GM19395 (cell line): ENCODE measurements around the gene SEPHS2.
A peak's percentile ranks its signal among the peaks of the same experiment; 100 is the strongest.

Experiments
- ATAC-seq: cut with Tn5 transposase; IDR thresholded peaks from one replicate; pipeline ENCODE4 v1.9.1; 2021; ENCODE audit warnings: mild to moderate bottlenecking, moderate library complexity; ENCODE audit not compliant: unreplicated experiment

SEPHS2 gene

DNA sequence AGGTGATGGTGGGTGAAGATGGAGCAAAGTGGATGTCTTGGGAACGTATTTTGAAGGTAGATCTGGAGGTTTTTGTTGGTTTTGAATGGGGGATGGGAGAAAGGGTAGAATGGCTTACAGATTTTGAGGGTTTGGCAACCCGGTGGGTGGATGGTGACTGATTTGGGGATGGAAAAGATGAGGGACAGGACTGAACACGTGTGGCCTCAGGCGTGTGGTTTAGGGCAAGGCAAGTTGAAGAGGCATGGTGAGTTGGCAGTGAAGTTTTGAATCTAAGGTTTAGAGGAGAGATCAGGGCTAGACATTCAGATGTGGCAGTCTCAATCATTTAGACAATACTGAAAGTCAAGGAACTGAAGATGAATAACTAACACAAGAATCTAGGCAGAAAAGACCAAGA, 10.8 kb downstream of the SEPHS2 start:
- ATAC-seq, result no peak

DNA sequence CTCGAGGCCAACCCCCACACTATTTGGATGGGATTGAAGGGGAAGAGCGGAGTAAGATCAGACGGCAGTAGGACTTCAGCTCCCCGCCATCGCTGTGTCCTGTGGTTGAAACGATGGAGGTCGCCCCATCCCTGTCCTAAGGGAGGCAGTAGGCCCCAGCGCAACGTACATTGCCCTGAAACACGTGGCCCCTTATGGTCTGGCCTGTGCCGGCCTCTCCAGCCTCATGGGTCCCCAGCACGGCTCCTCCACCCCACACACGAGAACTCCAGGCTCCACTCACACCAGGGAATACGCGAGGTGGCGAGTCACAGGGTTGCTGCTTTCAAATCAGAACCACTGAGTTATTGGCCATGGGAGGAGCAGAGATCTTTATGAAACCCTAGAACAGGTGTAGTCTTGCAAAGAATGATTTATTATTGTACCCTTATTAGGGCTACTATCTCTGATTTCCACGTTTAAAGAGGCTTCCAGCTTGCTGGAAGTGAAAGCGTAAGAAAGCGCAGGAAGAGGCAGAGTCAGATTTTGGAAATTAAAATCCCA, 15.2 kb downstream of the SEPHS2 start:
- no peak for ATAC-seq

DNA sequence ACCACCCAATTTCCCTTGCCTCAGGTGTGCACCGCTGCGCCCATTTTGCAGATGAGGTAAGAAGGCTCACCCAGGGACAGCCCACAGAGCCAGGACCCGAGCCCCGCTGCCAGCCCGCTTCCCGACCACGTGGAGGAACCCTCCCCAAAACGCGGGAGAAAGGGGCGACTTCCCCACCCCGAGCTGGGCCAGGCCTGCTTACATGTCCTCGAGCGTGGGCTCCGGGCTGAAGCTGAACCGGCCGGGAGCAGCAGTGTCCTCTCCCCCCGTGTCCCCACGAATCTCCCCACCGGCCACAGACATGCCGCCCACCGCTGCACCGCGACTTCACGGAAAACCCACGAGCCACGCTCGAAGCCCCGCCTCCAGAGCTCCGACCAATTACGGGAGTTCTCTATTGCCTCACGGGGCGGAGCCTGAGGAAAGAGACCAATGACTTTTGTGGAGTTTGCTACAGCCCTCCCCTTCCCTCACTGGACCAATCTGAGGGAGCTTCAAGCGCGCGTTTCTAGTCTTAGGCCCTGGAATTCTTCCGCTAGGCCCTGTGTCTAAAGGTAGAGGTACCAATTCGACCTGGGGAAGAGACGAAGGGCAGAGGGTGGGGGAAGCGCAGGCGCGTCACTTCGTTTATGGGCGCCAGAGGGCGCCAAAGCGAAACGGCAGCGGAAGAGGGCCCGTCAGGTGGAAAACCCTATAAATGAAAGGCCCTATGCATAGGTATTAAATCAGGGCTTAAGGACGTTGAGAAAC, 15.8 kb downstream of the SEPHS2 start, which contains the start of gene DCTPP1:
DCTPP1 (minus strand) TSS at position 353 of the 750 bp plus-strand sequence; CDS start at position 303, 50 bp downstream.
- peak; percentile 98 for ATAC-seq

- peak; percentile 18 for ATAC-seq
Observed at GRCh38 chr16:30429418-30429677, 16.3 kb downstream of the SEPHS2 start.

DNA sequence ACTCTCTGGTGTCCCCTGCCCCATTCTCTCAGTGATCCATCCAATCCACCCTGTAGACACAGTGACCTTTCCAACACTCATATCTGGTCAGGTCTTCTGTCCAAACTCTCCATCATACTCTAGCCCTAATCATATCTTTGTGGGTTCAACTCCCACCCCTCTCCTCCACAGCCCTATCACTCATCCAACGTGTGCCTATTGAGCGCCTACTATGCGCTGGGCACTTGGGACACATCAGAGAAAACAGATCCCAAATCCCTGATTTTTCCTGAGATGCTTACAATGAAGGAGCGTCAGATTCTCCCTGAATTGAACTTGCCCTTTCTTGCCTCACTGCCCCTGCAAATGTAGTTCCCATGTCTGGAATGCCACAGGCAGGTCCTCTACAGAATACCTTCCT, 17.6 kb downstream of the SEPHS2 start:
- no peak for ATAC-seq

DNA sequence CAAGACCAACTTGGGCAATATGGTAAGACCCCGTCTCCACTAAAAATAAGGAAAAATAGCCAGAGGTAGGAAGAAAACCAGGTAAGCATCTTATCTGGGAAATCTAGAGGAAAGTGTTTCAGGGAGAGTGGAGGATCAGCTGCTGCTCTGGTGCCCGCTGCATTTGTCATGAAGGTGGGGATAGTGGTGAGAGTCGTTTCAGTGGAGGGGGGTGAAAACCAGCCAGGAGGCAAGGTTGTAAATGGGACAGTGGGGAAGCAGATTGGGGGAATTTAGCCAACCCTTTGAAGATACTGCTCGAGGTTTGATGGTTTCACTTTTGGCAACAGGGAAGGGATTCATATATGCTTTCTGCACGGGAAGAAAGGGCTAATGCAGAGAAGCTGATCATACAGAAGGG, 24.7 kb downstream of the SEPHS2 start:
- no peak for ATAC-seq

DNA sequence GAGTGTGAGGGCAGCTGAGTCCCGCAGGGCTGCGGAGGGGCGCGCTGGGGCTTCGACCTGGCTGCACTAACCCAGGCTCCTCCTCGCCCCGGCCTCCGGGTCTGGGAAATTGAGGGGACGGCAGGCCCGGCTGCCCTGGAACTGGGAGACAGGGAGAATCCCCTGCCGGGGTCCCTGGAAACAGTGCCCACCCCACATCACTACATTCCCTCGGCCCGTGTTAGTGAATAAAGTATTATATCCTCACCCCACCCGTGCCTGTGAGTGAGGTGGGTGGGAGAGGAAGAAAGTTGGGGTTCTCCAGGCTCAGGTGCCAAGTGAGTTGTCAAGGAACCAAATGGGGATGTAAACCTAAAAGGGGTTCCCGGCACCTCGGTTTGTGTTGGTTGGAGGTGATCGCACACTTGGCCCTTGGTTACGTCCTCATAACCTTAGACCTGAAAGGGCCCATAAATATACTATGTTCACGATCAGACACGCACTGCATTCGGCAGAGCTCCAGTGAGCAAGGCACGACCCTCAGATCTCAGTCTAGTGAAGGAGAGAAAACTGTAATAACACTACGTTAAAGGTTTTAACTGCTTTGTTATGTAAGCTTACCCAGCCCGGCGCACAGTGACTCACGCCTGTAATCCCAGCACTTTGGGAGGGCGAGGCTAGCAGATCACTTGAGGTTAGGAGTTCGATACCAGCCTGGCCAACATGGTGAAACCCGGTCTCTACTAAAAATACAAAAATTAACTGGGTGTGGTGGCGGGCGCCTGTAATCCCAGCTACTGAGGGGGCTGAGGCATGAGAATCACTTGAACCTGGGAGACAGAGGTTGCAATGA, 27.1 kb downstream of the SEPHS2 start:
- ATAC-seq, result no peak

GRCh38 chr16:30417529-30418349, 27.9 kb downstream of the SEPHS2 start:
- ATAC-seq, result peak; percentile 78

- no peak for ATAC-seq
Observed at GRCh38 chr16:30416624-30417528, 28.8 kb downstream of the SEPHS2 start.

DNA sequence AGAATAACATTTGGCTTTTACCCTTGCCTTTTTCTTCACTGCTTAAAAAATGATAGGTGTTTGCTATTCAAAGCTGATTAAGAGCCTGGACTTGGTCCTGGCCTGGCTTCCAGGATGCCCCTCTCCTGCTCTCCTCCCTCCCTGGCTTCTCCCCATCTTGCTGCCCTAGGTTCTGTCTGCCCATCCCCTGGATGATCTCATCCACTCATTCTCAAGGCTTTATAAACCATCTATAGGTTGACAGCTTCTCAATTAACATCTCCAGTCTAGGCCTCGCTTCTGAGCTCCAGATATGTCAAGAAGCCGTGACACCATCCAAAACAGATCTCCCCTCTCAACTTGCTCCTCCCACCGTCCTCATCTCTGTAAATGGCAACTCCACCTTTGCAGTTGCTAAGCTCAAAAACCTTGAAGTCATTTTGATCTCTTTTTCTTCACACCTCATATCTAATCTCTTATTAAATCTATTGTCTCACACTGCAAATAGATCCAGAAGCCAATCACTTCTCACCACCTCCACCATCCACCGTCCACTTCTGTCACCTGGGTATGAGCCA, 29.5 kb downstream of the SEPHS2 start:
- ATAC-seq, result no peak

GRCh38 chr16:30414159-30414558, 31.5 kb downstream of the SEPHS2 start:
- ATAC-seq, result no peak

DNA sequence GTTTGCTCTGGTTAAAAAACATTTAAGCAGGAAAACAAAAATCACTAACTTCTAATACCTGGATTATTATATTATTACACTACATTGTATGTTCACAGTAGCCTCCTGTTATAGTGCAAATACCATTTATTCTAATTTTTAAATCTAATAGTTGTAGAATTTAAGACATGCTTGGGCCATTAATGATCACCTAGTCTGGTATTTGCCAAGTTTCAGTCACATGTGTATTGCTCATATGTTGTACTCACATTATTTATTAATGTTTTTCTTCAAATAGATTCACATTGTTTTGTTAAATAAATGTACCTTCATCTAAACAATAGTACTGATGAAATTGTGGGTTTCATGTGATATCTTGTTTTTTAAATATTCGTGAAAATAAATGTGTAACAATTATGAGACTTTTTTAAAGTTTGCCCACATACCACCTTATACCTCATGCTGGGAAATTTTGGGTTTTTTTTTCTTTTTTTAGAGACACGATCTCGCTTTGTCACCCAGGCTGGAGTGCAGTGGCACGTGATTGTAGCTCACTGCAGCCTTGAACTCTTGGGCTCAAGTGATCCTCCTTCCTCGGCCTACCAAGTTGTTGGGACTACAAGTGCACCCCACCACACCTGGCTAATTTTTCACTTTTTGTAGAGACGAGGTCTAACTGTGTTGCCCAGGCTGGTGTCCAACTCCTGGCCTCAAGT, 32.4 kb downstream of the SEPHS2 start:
- no peak for ATAC-seq

GRCh38 chr16:30409125-30410060, 36.3 kb downstream of the SEPHS2 start:
- peak; percentile 51 for ATAC-seq

- ATAC-seq, result peak; percentile 6
Observed at GRCh38 chr16:30407804-30408534, 37.7 kb downstream of the SEPHS2 start.

GRCh38 chr16:30407102-30407803, 38.4 kb downstream of the SEPHS2 start, which contains the start of gene ZNF771:
ZNF771 (plus strand) TSS chr16:30407606; CDS start chr16:30408054, 448 bp downstream.
- ATAC-seq, result peak; percentile 72

- no peak for ATAC-seq
Observed at GRCh38 chr16:30406795-30407101, 38.9 kb downstream of the SEPHS2 start.
